ENCODE data around the gene SPNS2.

- TF ChIP-seq CSRNP3 (CRISPR knock-in tag; IDR thresholded peaks at IDR 0.05) (no peak), TCF4 (CRISPR knock-in tag; IDR thresholded peaks at IDR 0.05; ENCODE audit: borderline replicate concordance) (no peak), ZNF70 (CRISPR knock-in tag; IDR thresholded peaks at IDR 0.05) (no peak), ZNF565 (CRISPR knock-in tag; conservative IDR thresholded peaks at IDR 0.05; ENCODE audit: low read depth) (no peak), ISL1 (CRISPR knock-in tag; IDR thresholded peaks at IDR 0.05) (no peak), CREB5 (CRISPR knock-in tag; IDR thresholded peaks at IDR 0.05; ENCODE audit: low read depth) (no peak), SNAI2 (CRISPR knock-in tag; IDR thresholded peaks at IDR 0.05) (no peak), ZFP3 (CRISPR knock-in tag; IDR thresholded peaks at IDR 0.05) (no peak), POU6F1 (CRISPR knock-in tag; IDR thresholded peaks at IDR 0.05; ENCODE audit: borderline replicate concordance, low read depth) (no peak), CSDC2 (CRISPR knock-in tag; IDR thresholded peaks at IDR 0.05) (no peak), TOX (CRISPR knock-in tag; IDR thresholded peaks at IDR 0.05; ENCODE audit: borderline replicate concordance) (no peak), GLIS3 (CRISPR knock-in tag; IDR thresholded peaks at IDR 0.05) (no peak)
Measured at GRCh38 chr17:4534515-4534914, 35.8 kb downstream of the SPNS2 start.
